Lower leg skin (tissue), 3 donors: ENCODE data around the gene CLIP4.

Experiments used
- CTCF ChIP-seq, 3 donors: fragments of 450-650 bp; IDR thresholded peaks; one replicate each; pipeline ENCODE4 v1.5.1; 2016; ENCODE audit warnings: antibody characterized with exemption in 3 of 3, mild to moderate bottlenecking in 3 of 3, moderate library complexity in 2 of 3
- POLR2A ChIP-seq, 2 donors: fragments of 450-650 bp; IDR thresholded peaks; one replicate each; pipeline ENCODE4 v1.6.1; 2016 to 2017; ENCODE audit warnings: antibody characterized with exemption in 2 of 2, mild to moderate bottlenecking in 1 of 2, moderate library complexity in 1 of 2

GRCh38 chr2:29193111-29193510, 77.9 kb downstream of the CLIP4 start:
- TF ChIP-seq POLR2A (IDR thresholded peaks at IDR 0.05) (no peak), CTCF (IDR thresholded peaks at IDR 0.05) (no peak)
